Thyroid gland (tissue), 4 donors: ENCODE results near the gene ADM2.

ENCODE experiments used
- CTCF ChIP-seq, 6 experiments: fragments of 200-600 bp in 3 of 6; fragments of 450-650 bp in 3 of 6; sonication (generic) in 3 of 6; IDR thresholded peaks; one replicate each; pipeline ENCODE4 v1.5.1; 2016 to 2019; ENCODE audit warnings: antibody characterized with exemption in 6 of 6, mild to moderate bottlenecking in 2 of 6, inconsistent platforms in 1 of 6, moderate library complexity in 1 of 6
- POLR2A ChIP-seq, 2 donors: fragments of 450-650 bp; IDR thresholded peaks; one replicate each; pipeline ENCODE4 v1.6.1; 2017; ENCODE audit warnings: antibody characterized with exemption in 2 of 2, mild to moderate bottlenecking in 2 of 2, moderate library complexity in 1 of 2

GRCh38 chr22:50518606-50519005 lies 37.3 kb downstream of the ADM2 start:
- no peak for TF ChIP-seq CTCF (IDR thresholded peaks at IDR 0.05)
- TF ChIP-seq POLR2A (IDR thresholded peaks at IDR 0.05): no peak
